Gastrocnemius medialis (tissue), 4 donors: ENCODE data around the gene XYLT1. TPM values are rescaled to one million over a fixed set of nuclear protein-coding genes. Genes with fewer than 3 reads are reported as not detected.
A peak's percentile ranks its signal among the peaks of the same experiment; 100 is the strongest.

Experiments
- ATAC-seq, 2 donors: fragments of 150-250 bp; one replicate each; pipeline ENCODE4 v1.9.1; 2016
- DNase-seq, 2 donors: peaks; one replicate each; pipeline ENCODE4 v3.0.0-alpha.2; 2019
- H3K27ac ChIP-seq, 4 donors: fragments of 200-600 bp; sonication (generic); 1 replicate in 1 of 4; 2 replicates in 3 of 4; pipeline ENCODE4 v1.5.1; 2016 to 2018; ENCODE audit warnings: mild to moderate bottlenecking in 2 of 4, moderate library complexity in 1 of 4
- H3K27me3 ChIP-seq, 3 donors: fragments of 200-600 bp; sonication (generic) in 2 of 3; 1 replicate in 1 of 3; 2 replicates in 2 of 3; pipeline versions ENCODE4 v1.5.1 to v1.6.0; 2016 to 2019; ENCODE audit warnings: mild to moderate bottlenecking in 1 of 3, moderate library complexity in 1 of 3
- H3K36me3 ChIP-seq, 2 donors: fragments of 200-600 bp; sonication (generic) in 1 of 2; one replicate each; pipeline ENCODE4 v1.5.1; 2017 to 2018
- H3K4me1 ChIP-seq, 2 donors: fragments of 200-600 bp; sonication (generic) in 1 of 2; one replicate each; pipeline ENCODE4 v1.5.1; 2016 to 2017; ENCODE audit warnings: mild to moderate bottlenecking in 2 of 2
- H3K4me3 ChIP-seq, 4 donors: fragments of 200-600 bp; sonication (generic) in 3 of 4; 1 replicate in 1 of 4; 2 replicates in 3 of 4; pipeline ENCODE4 v1.5.1; 2016 to 2019; ENCODE audit warnings: mild to moderate bottlenecking in 2 of 4
- H3K9me3 ChIP-seq, 3 donors: fragments of 200-600 bp; sonication (generic) in 2 of 3; 1 replicate in 1 of 3; 2 replicates in 2 of 3; pipeline ENCODE4 v1.5.1; 2016 to 2019
- POLR2A ChIP-seq, 2 donors: fragments of 450-650 bp; IDR thresholded peaks; one replicate each; pipeline ENCODE4 v1.6.1; 2017; ENCODE audit warnings: antibody characterized with exemption in 2 of 2, mild to moderate bottlenecking in 2 of 2, moderate library complexity in 2 of 2
- in situ Hi-C, 4 donors: fragments of 200-750 bp; cut with MboI; loops; one replicate each; pipeline versions ENCODE4 v1.15.0 to v1.8.0; 2017; ENCODE audit warnings: low sequenced_read_pairs in 4 of 4
- intact Hi-C: fragments of 100-400 bp; cut with DNase I; formaldehyde crosslinking; loops from one replicate; pipeline ENCODE4 v1.15.1; 2023; ENCODE audit warnings: low total_unique reads
- total RNA-seq, 4 donors: library from RNA; depleted of rRNA; stranded (reverse); fragments of >200 nt; gene quantifications; one replicate each; pipeline versions ENCODE4 v1.1.0 to v1.2.3, GENCODE V29; 2016
- TF ChIP-seq, protein P1 (sequence below), 5 experiments: fragments of 450-650 bp in 3 of 5; fragments of 200-600 bp in 2 of 5; sonication (generic) in 2 of 5; IDR thresholded peaks in 4 of 5; conservative IDR thresholded peaks in 1 of 5; 1 replicate in 4 of 5; 2 replicates in 1 of 5; pipeline ENCODE4 v1.5.1; 2016 to 2019; ENCODE audit warnings: antibody characterized with exemption in 5 of 5, mild to moderate bottlenecking in 3 of 5, moderate library complexity in 3 of 5

XYLT1 gene
- total RNA-seq, 4 donors from 2014 or later: 0.87 to 7.9 (median 1.4) TPM

- intact Hi-C loops (no loop called here), in situ Hi-C loops (no loop called here)
- H3K36me3 ChIP-seq: no peaks in the 10 kb centered on the region
- H3K9me3 ChIP-seq: no peaks in the 10 kb centered on the region
- peak overlapping the region in 1 of 4 donors; percentile 27 for H3K27ac ChIP-seq
- no peak for TF ChIP-seq POLR2A (IDR thresholded peaks at IDR 0.05)
- H3K27me3 ChIP-seq: no peaks in the 10 kb centered on the region
- ATAC-seq (no peak), DNase-seq (peak in 1 of 2 donors; percentile 48)
- H3K4me3 ChIP-seq: no peak overlapping the region
- peaks cover 8 to 19% of the 10 kb centered on the region in 2 donors for H3K4me1 ChIP-seq
These were observed 101.1 kb downstream of the XYLT1 start for GRCh38 chr16:17369421-17370222.

GRCh38 chr16:17368951-17369350 lies 101.8 kb downstream of the XYLT1 start:
- Histone ChIP-seq H3K9me3 (no peaks in the 10 kb centered on the region), H3K27ac (no peak overlapping the region), H3K36me3 (no peaks in the 10 kb centered on the region), H3K4me1 (peaks cover 15 to 22% of the 10 kb centered on the region in 2 donors), H3K4me3 (no peak overlapping the region), H3K27me3 (no peaks in the 10 kb centered on the region)
- intact Hi-C loops: no loop called here
- TF ChIP-seq POLR2A (IDR thresholded peaks at IDR 0.05): no peak
- TF ChIP-seq, protein P1, sequence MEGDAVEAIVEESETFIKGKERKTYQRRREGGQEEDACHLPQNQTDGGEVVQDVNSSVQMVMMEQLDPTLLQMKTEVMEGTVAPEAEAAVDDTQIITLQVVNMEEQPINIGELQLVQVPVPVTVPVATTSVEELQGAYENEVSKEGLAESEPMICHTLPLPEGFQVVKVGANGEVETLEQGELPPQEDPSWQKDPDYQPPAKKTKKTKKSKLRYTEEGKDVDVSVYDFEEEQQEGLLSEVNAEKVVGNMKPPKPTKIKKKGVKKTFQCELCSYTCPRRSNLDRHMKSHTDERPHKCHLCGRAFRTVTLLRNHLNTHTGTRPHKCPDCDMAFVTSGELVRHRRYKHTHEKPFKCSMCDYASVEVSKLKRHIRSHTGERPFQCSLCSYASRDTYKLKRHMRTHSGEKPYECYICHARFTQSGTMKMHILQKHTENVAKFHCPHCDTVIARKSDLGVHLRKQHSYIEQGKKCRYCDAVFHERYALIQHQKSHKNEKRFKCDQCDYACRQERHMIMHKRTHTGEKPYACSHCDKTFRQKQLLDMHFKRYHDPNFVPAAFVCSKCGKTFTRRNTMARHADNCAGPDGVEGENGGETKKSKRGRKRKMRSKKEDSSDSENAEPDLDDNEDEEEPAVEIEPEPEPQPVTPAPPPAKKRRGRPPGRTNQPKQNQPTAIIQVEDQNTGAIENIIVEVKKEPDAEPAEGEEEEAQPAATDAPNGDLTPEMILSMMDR (IDR thresholded peaks at IDR 0.05 in 4 of 5, conservative IDR thresholded peaks at IDR 0.05 in 1 of 5): no peak
- in situ Hi-C loops: no loop called here
- no peak for DNase-seq
- no peak for ATAC-seq

- intact Hi-C loops (no loop called here), in situ Hi-C loops (no loop called here)
- no peaks in the 10 kb centered on the region for H3K36me3 ChIP-seq
- no peak overlapping the region for H3K27ac ChIP-seq
- DNase-seq: no peak
- peaks cover 16 to 22% of the 10 kb centered on the region in 2 donors for H3K4me1 ChIP-seq
- H3K9me3 ChIP-seq: no peaks in the 10 kb centered on the region
- no peaks in the 10 kb centered on the region for H3K27me3 ChIP-seq
- no peak for TF ChIP-seq POLR2A (IDR thresholded peaks at IDR 0.05)
- TF ChIP-seq, protein P1 (IDR thresholded peaks at IDR 0.05 in 4 of 5, conservative IDR thresholded peaks at IDR 0.05 in 1 of 5): no peak
- no peak for ATAC-seq
- H3K4me3 ChIP-seq: no peak overlapping the region
These were observed 102.3 kb downstream of the XYLT1 start for GRCh38 chr16:17368446-17368845.

- in situ Hi-C loops (no loop called here), intact Hi-C loops (no loop called here)
- TF ChIP-seq POLR2A (IDR thresholded peaks at IDR 0.05): no peak
- TF ChIP-seq, protein P1 (IDR thresholded peaks at IDR 0.05 in 4 of 5, conservative IDR thresholded peaks at IDR 0.05 in 1 of 5): no peak
- Histone ChIP-seq H3K4me3 (no peak overlapping the region), H3K4me1 (peaks cover 16 to 22% of the 10 kb centered on the region in 2 donors), H3K27me3 (no peaks in the 10 kb centered on the region), H3K36me3 (no peaks in the 10 kb centered on the region), H3K9me3 (no peaks in the 10 kb centered on the region), H3K27ac (no peak overlapping the region)
- ATAC-seq (no peak), DNase-seq (no peak)
These were observed 102.8 kb downstream of the XYLT1 start for GRCh38 chr16:17367923-17368322.

DNA sequence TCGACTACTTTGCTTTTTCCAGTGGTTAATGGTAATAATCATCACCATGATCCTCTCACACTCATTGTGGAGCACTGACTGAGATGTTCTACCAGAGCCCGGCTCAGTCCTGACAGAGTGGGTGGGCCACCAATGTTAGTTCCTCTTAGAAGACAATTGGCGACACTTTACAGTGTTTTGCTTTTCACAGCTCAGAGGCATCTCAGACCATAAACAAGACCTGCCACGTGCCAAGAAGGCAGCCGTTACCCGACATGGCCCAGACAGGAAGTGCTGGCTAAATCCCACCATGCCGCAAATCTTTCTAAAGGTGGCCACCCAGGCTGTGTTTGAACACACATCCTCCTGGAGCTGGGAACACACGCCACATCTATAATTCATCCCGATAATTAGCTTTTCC lies 103.7 kb downstream of the XYLT1 start:
- H3K9me3 ChIP-seq: no peaks in the 10 kb centered on the region
- H3K27ac ChIP-seq: no peak overlapping the region
- ATAC-seq: no peak
- H3K4me1 ChIP-seq: peaks cover 16 to 22% of the 10 kb centered on the region in 2 donors
- in situ Hi-C loops (no loop called here), intact Hi-C loops (no loop called here)
- no peak for TF ChIP-seq POLR2A (IDR thresholded peaks at IDR 0.05)
- TF ChIP-seq, protein P1 (IDR thresholded peaks at IDR 0.05 in 4 of 5, conservative IDR thresholded peaks at IDR 0.05 in 1 of 5): no peak
- DNase-seq: no peak
- H3K27me3 ChIP-seq: no peaks in the 10 kb centered on the region
- no peak overlapping the region for H3K4me3 ChIP-seq
- no peaks in the 10 kb centered on the region for H3K36me3 ChIP-seq
